Spleen (tissue), 11 donors: ENCODE measurements around the gene SH3BP5. TPM values are rescaled to one million over a fixed set of nuclear protein-coding genes. Genes with fewer than 3 reads are reported as not detected.

Experiments used
- DNase-seq: peaks from one replicate; pipeline ENCODE4 v3.0.0-alpha.2; 2020
- H3K27ac ChIP-seq, 8 donors: fragments of 200-600 bp; sonication (generic) in 7 of 8; 1 replicate in 4 of 8; 2 replicates in 4 of 8; pipeline versions ENCODE4 v1.5.0 to v1.8.0; 2016 to 2021; ENCODE audit warnings: inconsistent platforms in 4 of 8, mild to moderate bottlenecking in 4 of 8, moderate library complexity in 1 of 8
- H3K27me3 ChIP-seq, 7 donors: fragments of 200-600 bp; sonication (generic) in 6 of 7; replicated peaks in 1 of 7; 1 replicate in 4 of 7; 2 replicates in 3 of 7; pipeline versions ENCODE4 v1.5.0 to v1.8.0; 2016 to 2021; ENCODE audit warnings: inconsistent platforms in 3 of 7, mild to moderate bottlenecking in 1 of 7
- H3K36me3 ChIP-seq, 6 donors: fragments of 200-600 bp; sonication (generic) in 5 of 6; 1 replicate in 4 of 6; 2 replicates in 2 of 6; pipeline versions ENCODE4 v1.5.0 to v1.8.0; 2016 to 2021; ENCODE audit warnings: inconsistent platforms in 2 of 6
- H3K4me1 ChIP-seq, 6 donors: fragments of 200-600 bp; sonication (generic) in 5 of 6; 1 replicate in 3 of 6; 2 replicates in 3 of 6; pipeline versions ENCODE4 v1.5.0 to v1.8.0; 2016 to 2021; ENCODE audit warnings: inconsistent platforms in 3 of 6
- H3K4me3 ChIP-seq, 8 donors: fragments of 200-600 bp; sonication (generic) in 7 of 8; 1 replicate in 4 of 8; 2 replicates in 4 of 8; pipeline versions ENCODE4 v1.5.0 to v1.8.0; 2016 to 2021; ENCODE audit warnings: inconsistent platforms in 4 of 8, mild to moderate bottlenecking in 4 of 8, moderate library complexity in 2 of 8
- H3K9me3 ChIP-seq, 8 donors: fragments of 200-600 bp; sonication (generic) in 7 of 8; 1 replicate in 4 of 8; 2 replicates in 4 of 8; pipeline versions ENCODE4 v1.5.0 to v1.8.0; 2016 to 2021; ENCODE audit warnings: inconsistent platforms in 4 of 8
- POLR2A ChIP-seq, 3 donors: fragments of 450-650 bp; IDR thresholded peaks; one replicate each; pipeline ENCODE4 v1.5.1; 2017; ENCODE audit warnings: antibody characterized with exemption in 3 of 3, mild to moderate bottlenecking in 1 of 3
- POLR2AphosphoS5 ChIP-seq, 3 donors: sonication (generic); formaldehyde crosslinking; IDR thresholded peaks; one replicate each; pipeline ENCODE4 v1.5.1; 2017; ENCODE audit warnings: antibody characterized with exemption in 3 of 3
- WGBS, 5 donors: extraction: QIAGEN DNeasy Blood & Tissue Kit in 3 of 5; methylation state at CpG; one replicate each; pipeline versions ENCODE4 v1.1.5 to v1.1.7; 2013 to 2018; 5-methylcytosine and 5-hydroxymethylcytosine counted together
- intact Hi-C: fragments of 100-400 bp; cut with DNase I; formaldehyde crosslinking; loops from one replicate; pipeline ENCODE4 v1.15.0; 2023; ENCODE audit warnings: low total_unique reads
- polyA plus RNA-seq, 3 donors: library from polyadenylated mRNA; stranded (reverse); fragments of 200-250 nt; gene quantifications; one replicate each; pipeline ENCODE4 v1.2.1, GENCODE V29; 2013
- total RNA-seq, 7 donors: library from RNA; depleted of rRNA in 3 of 7; stranded (reverse); fragments of >200 nt in 3 of 7; fragmentation: NEBNext Ultra II Directional in 4 of 7; extraction: Animal tissue kit (Norgen Biotek cat#: 25700) in 4 of 7; gene quantifications; one replicate each; pipeline versions ENCODE4 v1.1.0 to v1.2.1, GENCODE V29; 2016 to 2021
- TF ChIP-seq, protein P1 (sequence below), 11 experiments: fragments of 200-600 bp in 7 of 11; fragments of 450-650 bp in 4 of 11; sonication (generic) in 4 of 11; IDR thresholded peaks in 8 of 11; conservative IDR thresholded peaks in 3 of 11; 1 replicate in 7 of 11; 2 replicates in 4 of 11; pipeline versions ENCODE4 v1.4.0 to v1.8.0; 2016 to 2021; ENCODE audit warnings: antibody characterized with exemption in 11 of 11, inconsistent platforms in 4 of 11, mild to moderate bottlenecking in 1 of 11
- donor health status: healthy with polysubstance abuse.
- donor health status: DM: no; HTN: no; CAD: no; lungs with moderate emphysema.
- donor health status: DM: no; HTN: no; CAD: no.
- donor health status: Bipolar disorder and iron deficiency.
- donor health status: healthy.
- donor health status: DM: no; HTN: no; CAD: no.
- donor health status: DM: yes; HTN: yes; CAD: no.

SH3BP5 gene
- total and polyA plus RNA-seq, 10 donors = 36.4 to 75.0 (median 53.7) TPM

DNA sequence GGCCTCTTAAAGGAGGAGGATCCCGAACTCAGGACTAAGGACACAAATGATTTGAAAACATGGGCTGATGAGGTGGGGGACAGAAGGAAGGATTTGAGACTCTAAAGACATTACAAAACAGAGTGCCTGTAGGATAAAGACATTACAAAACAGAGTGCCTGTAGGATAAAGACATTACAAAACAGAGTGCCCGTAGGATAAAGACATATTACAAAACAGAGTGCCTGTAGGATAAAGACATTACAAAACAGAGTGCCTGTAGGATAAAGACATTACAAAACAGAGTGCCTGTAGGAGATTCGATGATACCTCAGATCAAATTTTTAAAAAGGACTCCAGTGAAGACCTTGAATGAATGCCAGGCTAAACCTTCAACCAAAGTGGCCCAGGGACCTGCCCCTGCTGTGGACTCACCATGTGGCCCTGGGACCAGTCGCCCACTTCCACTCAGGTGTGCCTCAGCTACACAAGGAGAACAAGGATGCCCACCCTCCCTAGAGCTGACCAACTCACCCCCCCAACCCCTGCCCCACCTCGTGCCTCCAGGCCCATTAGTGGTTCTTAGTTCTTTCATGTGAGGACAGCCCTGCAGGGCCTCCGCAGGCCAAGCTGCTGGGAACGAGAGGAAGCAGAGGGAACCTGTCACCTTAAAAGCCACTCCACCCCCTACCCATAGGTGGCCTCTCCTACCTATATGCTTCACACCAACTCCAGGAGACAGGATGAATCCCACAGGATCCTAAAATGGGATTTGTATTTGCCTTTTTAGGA lies 59.8 kb downstream of the SH3BP5 start:
- intact Hi-C loops = loop anchor here (10.0 kb wide), 1 partner anchor 62 kb away; the partner anchor contains the start of gene SH3BP5
- no peak for DNase-seq
- peak overlapping the region; percentile 7 to 88 (median 82) for H3K27ac ChIP-seq
- H3K9me3 ChIP-seq = no peaks in the 10 kb centered on the region
- no peak for TF ChIP-seq POLR2AphosphoS5 (IDR thresholded peaks at IDR 0.05)
- peak overlapping the region in 1 of 8 donors; percentile 51 for H3K4me3 ChIP-seq
- WGBS, 5 donors = 67 to 82% (median 71%) methylated on average over 7 of the region's 7 CpGs
- peaks cover 43 to 100% (median 82%) of the 10 kb centered on the region in 6 donors for H3K4me1 ChIP-seq
- H3K36me3 ChIP-seq = peaks cover 0 to 18% (median 0%) of the 10 kb centered on the region in 6 donors
- H3K27me3 ChIP-seq = no peaks in the 10 kb centered on the region

DNA sequence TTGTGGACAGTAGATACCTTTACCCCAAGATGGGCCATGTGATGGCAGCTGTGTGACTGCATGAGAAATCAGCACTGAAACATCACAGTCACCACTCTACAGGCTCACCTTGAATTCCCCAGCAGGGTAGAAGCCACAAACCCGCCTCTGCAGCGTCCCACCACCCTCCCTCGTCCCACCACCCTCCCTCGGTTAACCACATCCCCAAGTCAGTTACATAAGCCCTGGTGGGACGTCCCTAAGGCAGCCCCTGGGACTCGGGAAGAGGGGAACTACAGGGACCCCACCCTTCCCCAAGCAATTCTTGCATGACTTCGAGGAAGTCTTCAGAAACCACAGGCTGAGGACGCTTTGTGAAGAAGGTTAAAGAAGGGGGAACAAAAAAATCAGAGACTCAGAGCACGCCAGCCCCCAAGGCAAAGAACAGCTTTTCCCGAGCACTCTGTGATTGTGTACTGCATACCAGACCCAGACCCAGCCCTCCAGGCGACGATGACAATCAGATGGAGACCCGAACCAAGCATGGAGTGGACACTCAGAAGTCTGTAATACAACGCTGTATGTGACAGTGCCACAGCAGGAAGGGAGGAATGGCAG lies 60.5 kb downstream of the SH3BP5 start:
- peaks cover 44 to 100% (median 84%) of the 10 kb centered on the region in 6 donors for H3K4me1 ChIP-seq
- peak overlapping the region; percentile 35 to 88 (median 82) for H3K27ac ChIP-seq
- WGBS, 5 donors = 20 to 31% (median 25%) methylated on average over 13 to 14 of the region's 14 CpGs
- intact Hi-C loops = loop anchor here (10.0 kb wide), 1 partner anchor 63 kb away; the partner anchor contains the start of gene SH3BP5
- peak overlapping the region in 1 of 8 donors; percentile 51 for H3K4me3 ChIP-seq
- no peaks in the 10 kb centered on the region for H3K9me3 ChIP-seq
- DNase-seq = peak; percentile 92
- peaks cover 0 to 25% (median 0%) of the 10 kb centered on the region in 6 donors for H3K36me3 ChIP-seq
- H3K27me3 ChIP-seq = no peaks in the 10 kb centered on the region
- TF ChIP-seq, protein P1, sequence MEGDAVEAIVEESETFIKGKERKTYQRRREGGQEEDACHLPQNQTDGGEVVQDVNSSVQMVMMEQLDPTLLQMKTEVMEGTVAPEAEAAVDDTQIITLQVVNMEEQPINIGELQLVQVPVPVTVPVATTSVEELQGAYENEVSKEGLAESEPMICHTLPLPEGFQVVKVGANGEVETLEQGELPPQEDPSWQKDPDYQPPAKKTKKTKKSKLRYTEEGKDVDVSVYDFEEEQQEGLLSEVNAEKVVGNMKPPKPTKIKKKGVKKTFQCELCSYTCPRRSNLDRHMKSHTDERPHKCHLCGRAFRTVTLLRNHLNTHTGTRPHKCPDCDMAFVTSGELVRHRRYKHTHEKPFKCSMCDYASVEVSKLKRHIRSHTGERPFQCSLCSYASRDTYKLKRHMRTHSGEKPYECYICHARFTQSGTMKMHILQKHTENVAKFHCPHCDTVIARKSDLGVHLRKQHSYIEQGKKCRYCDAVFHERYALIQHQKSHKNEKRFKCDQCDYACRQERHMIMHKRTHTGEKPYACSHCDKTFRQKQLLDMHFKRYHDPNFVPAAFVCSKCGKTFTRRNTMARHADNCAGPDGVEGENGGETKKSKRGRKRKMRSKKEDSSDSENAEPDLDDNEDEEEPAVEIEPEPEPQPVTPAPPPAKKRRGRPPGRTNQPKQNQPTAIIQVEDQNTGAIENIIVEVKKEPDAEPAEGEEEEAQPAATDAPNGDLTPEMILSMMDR (IDR thresholded peaks at IDR 0.05 in 8 of 11, conservative IDR thresholded peaks at IDR 0.05 in 3 of 11) = peak in 3 of 11 experiments; percentile 23 to 40 (median 24)
- TF ChIP-seq POLR2AphosphoS5 (IDR thresholded peaks at IDR 0.05) (peak in 2 of 3 donors; percentile 87 to 94), POLR2A (IDR thresholded peaks at IDR 0.05) (no peak)

DNA sequence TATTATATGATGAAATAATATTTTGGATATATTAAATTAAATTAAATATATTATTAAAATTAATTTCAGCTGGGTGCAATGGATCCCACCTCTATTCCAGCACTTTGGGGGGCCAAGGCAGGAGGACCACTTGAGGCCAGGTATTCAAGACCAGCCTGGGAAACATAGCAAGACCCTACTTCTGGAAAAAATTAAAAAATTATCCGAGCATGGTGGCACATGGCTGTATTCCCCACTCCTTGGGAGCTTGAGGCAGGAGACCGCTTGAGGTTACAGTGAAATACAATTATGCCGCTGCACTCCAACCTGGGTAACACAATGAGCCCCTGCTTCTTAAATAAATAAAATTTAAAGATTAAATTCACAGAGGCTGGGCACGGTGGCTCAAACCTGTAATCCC lies 61.4 kb downstream of the SH3BP5 start:
- Histone ChIP-seq H3K36me3 (peaks cover 0 to 34% (median 0%) of the 10 kb centered on the region in 6 donors), H3K27ac (peak overlapping the region; percentile 35 to 88 (median 82)), H3K27me3 (no peaks in the 10 kb centered on the region), H3K4me3 (peak overlapping the region in 1 of 8 donors; percentile 51), H3K4me1 (peaks cover 44 to 100% (median 81%) of the 10 kb centered on the region in 6 donors), H3K9me3 (no peaks in the 10 kb centered on the region)
- TF ChIP-seq, protein P1 (IDR thresholded peaks at IDR 0.05 in 8 of 11, conservative IDR thresholded peaks at IDR 0.05 in 3 of 11) = no peak
- DNase-seq = no peak
- WGBS, 5 donors = 86 to 91% (median 87%) methylated on average over 4 of the region's 4 CpGs
- intact Hi-C loops = loop anchor here (10.0 kb wide), 1 partner anchor 64 kb away; the partner anchor contains the start of gene SH3BP5

GRCh38 chr3:15269091-15269989 lies 63.0 kb downstream of the SH3BP5 start:
- H3K4me1 ChIP-seq = peaks cover 48 to 100% (median 81%) of the 10 kb centered on the region in 6 donors
- H3K4me3 ChIP-seq = peak overlapping the region in 1 of 8 donors; percentile 52
- intact Hi-C loops = loop anchor here (2.0 kb wide), 1 partner anchor 109 kb away; no protein-coding TSS in a partner anchor
- 46 to 59% (median 56%) methylated on average over 21 to 29 of the region's 29 CpGs for WGBS, 5 donors
- TF ChIP-seq, protein P1 (IDR thresholded peaks at IDR 0.05 in 8 of 11, conservative IDR thresholded peaks at IDR 0.05 in 3 of 11) = no peak
- TF ChIP-seq POLR2A (IDR thresholded peaks at IDR 0.05) (no peak), POLR2AphosphoS5 (IDR thresholded peaks at IDR 0.05) (peak; percentile 79 to 92 (median 80))
- DNase-seq = peak; percentile 95
- peaks cover 0 to 40% (median 0%) of the 10 kb centered on the region in 6 donors for H3K36me3 ChIP-seq
- no peaks in the 10 kb centered on the region for H3K9me3 ChIP-seq
- H3K27ac ChIP-seq = peak overlapping the region in 6 of 8 donors; percentile 63 to 88 (median 84)
- no peaks in the 10 kb centered on the region for H3K27me3 ChIP-seq
